Measurements from ENCODE around the gene GDI2.
A peak's percentile ranks its signal among the peaks of the same experiment; 100 is the strongest.
"Not testable (repeated sequence)": the region's sequence is repeated elsewhere in the genome, so short reads cannot be mapped to it uniquely, and the experiment has no call there.

GDI2 gene

GRCh38 chr10:5777758-5778157, 35.5 kb downstream of the GDI2 start:
- DNase-seq = not testable (repeated sequence)

GRCh38 chr10:5776881-5777197, 36.4 kb downstream of the GDI2 start:
- DNase-seq = no peak

DNA sequence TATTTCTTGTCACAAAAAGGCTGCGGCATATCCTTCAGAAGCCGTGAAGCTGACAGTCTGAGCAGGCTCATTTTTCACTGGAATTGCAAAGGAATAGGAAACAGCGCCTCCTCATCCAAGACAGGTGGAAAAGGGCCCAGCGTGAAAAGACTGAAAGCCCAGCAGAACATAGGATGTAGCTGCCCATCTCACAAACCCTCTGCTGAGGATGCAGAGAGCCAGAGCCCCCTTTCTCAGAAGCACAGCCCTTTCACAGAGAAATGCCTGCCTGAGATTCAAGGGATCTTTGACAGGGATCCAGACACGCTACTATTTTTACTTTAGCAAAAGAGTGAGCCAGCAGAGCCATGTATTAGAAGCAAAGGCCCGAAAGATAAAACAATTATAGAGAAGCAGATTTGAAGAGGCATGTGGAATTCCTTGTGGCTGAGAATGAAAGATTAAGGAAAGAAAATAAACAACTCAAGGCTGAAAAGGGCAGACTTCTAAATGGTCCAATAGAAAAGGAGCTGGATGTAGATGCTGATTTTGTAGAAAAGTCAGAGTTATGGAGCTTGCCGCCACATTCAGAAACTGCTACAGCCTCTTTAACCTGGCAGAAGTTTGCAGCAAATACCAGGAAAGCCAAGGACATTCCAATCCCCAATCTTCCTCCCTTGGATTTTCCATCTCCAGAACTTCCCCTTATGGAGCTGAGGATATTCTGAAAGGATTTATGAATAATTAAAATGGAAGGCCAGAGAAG, 36.9 kb downstream of the GDI2 start:
- DNase-seq = no peak

DNA sequence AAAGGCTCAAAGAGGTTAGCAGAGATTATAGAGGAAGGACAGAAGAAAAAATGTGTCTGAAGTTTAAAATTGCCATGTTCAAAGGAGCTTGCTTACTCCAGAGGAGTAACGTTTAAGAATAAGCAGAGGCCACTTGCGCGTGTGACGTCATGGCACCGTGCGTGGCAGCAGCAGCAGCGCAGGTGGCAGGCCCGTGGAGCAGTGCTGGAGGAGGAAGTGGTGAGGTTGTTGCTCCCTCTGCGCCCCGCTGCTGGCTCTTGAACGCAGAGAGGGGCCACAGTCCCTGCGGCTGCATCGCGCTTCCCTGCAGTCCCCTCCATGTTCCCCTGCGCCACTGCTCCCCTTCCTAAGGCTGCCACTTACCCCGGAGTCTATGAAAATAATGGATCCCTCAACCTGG, 37.5 kb downstream of the GDI2 start:
- peak; percentile 17 to 81 (median 54) for DNase-seq

GRCh38 chr10:5774987-5775620, 38.1 kb downstream of the GDI2 start:
- DNase-seq = no peak

GRCh38 chr10:5766189-5766588, 47.0 kb downstream of the GDI2 start:
- no peak for DNase-seq

DNA sequence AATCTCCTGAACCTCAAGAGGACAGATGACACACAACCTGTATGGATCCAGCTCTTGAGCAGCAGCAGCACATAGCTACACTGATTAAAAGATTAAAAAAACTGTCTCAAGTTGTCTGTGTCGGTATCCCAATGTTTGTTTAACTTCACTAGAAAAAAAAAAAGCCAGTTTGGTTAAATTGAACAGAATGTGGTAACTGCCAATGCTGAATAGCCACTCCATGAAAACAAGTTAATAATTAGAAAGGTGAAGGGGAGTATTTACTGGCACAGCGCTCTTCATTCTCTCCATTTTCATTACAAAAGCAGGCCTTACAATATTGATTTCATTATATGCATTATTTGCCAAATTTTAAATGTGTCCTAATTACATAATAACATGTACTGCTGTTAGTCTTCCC, 47.6 kb downstream of the GDI2 start:
- no peak for DNase-seq

DNA sequence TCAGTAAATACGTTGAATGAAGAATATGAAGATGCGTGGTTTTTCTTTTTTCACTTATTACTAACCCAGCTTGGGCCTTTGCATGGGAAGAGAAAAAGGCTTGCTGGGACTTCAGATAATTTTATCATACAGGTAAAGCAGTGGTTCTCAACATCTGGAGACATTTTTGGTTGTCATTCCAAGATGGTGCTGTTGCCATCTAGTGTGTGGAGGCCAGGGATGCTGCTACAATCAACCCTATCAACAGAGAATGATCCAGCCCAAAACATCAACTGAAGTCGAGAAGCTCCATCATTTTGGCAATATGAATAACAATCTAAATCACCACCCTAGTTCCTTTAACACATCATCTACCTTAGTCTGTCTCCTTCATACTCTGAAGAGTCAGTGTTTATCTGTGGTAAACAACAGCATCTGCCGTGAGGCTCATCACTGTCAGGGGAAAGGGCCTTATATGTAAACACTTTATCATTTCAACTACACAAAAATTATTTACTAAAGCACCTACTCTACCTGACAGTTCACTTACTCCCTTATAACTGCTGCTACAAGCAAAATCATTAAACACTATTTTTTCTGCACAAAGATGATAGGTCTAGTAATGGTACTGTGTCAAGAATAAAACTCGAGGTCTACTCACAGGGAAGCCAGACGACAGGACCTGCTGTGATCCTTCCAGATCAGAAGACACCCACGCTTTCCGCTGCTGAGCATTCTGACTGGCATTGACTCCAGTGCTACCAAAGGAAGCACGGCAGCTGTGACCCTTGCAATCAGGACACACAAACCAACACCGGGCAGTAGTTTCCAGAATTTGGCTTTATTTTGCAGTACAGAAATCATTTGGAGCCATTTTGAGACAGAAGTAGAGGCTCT, 48.6 kb downstream of the GDI2 start:
- no peak for DNase-seq

- DNase-seq = no peak
Observed at GRCh38 chr10:5762531-5762930, 50.7 kb downstream of the GDI2 start.

DNA sequence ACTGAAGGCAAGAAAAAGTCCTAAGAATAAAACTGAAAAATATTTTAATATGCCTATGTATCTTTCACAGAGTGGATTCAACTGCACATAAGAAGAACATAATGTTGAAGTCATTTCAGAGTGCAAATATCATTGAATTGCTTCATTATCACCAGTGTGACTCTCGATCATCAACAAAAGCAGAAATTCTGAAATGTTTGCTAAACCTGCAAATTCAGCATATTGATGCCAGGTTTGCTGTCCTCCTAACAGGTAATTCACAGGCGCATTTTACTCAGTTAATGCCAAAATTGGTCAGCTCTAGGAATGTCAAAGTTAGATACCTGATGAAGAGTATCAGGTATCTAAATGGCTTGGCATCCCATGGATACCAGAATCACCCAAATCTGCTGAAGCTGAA, 52.0 kb downstream of the GDI2 start:
- DNase-seq = no peak

DNA sequence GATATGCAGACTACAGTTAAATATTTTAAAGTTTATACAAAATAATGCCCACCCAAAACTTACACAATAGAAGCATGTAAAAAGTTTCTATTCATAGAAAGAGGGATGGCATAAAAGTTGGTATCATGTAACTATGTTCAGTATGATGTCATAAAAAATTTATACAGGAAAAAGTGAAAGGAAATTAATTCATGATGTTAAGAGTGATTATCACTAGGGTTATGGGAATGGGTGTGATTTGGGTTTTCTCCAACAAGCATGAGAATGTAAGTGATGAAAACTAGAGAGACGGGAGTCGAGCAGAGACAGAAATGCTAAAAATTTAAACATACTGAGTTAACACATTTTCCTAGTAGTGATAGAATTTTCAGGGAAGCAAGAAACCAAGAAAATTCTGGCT, 52.7 kb downstream of the GDI2 start:
- no peak for DNase-seq

DNA sequence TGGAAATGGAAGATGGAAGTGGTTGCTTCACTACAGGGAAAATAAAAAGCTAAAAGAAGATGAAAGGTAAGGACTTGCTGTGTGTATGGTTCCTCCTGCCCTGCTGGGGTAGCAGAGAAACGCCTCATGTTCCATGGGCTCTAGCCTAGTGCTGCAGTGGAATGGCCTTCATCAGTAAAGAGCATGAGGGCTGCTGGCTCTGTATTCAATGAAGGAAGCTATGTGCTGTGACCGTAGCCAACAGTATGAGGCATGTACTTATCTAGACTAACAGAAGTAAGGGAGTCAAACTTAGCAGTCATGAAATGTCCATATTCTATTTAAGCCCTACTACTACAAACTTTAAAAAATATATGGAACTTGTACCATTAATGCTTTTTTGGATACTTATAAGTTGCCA, 54.3 kb downstream of the GDI2 start:
- no peak for DNase-seq

DNA sequence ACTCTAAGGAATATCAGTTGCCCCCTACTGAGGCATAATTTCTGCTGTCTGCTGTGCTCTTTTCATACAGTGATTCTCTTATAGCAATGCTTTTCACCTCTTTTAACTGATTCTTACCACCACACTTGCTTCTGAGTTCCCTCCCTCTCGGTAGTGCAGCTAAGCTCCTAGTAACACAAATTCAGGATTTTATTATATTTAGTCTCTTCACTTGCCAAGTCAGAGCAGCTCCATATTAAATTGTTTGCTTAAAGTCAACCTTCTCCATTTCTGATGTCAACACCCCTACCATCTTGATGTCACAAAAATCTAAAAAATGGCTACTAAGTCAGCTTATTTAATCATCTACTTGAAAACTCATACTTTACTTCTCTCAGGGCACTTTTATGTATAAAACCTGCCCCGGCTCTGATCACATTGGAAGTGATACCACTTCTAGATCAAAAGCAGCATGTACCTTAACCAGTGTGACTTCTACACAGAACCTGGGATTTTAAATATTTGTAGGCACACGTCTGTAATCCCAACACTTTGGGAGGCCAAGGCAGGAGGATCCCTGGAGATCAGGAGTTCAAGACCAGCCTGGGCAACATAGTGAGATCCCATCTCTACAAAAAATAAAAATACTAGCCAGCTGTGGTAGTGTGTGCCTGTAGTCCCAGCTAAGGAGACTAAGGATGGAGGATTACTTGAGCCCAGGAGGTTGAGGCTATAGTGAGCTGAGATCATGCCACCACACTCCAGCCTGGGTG, 55.3 kb downstream of the GDI2 start:
- DNase-seq = no peak

GRCh38 chr10:5752301-5752871, 60.8 kb downstream of the GDI2 start:
- no peak for DNase-seq

DNA sequence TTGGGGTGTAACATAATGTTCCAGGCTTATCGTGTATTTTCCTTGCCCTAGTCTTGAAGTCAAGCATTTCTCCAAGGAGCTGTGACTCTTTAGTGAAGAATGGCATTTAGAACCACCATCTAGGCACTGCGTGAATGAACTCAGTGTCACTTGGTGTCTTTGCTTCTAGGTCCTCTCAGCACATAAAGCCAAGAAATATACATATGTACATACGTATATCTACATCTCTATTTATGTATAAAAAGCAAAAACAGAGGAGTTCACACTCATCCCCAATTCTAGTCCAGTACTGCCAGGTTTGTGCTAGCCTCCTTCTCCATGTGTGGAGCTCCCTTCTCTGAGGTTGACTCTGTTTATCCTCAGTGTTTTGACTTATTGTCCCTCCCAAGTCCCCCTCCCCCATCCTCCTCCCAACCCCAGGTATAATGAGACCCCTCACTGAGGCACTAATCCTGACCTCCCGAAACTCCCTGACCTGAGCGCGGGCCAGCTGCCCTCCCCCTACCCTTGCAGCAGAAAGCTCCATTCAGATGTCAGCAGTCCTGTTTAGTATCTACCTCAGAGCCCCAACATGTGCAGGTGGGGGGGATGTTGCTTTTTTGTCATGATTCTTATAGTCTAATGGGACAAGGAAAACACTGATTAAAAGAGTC, 61.5 kb downstream of the GDI2 start:
- no peak for DNase-seq

DNA sequence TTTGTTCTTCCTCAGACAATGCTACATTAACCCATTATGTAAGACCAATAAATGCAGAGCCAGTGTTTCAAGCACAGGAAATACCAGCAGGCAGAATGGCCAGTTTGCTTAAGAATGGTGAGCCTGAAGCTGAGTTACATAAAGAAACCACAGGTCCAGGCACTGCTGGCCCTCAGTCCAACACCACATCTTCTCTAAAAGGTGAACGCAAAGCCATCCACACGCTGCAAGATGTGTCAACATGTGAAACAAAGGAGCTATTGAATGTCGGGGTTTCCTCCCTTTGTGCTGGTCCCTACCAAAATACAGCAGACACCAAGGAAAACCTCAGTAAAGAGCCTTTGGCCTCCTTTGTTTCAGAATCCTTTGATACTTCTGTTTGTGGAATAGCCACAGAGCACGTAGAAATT, 64.8 kb downstream of the GDI2 start:
- no peak for DNase-seq

- no peak for DNase-seq
Observed at GRCh38 chr10:5746197-5746596, 67.0 kb downstream of the GDI2 start.

- DNase-seq = no peak
Observed at GRCh38 chr10:5744849-5745248, 68.4 kb downstream of the GDI2 start.

- no peak for DNase-seq
Observed at GRCh38 chr10:5743736-5744135, 69.5 kb downstream of the GDI2 start.

- no peak for DNase-seq
Observed at GRCh38 chr10:5742116-5742515, 71.1 kb downstream of the GDI2 start.

DNA sequence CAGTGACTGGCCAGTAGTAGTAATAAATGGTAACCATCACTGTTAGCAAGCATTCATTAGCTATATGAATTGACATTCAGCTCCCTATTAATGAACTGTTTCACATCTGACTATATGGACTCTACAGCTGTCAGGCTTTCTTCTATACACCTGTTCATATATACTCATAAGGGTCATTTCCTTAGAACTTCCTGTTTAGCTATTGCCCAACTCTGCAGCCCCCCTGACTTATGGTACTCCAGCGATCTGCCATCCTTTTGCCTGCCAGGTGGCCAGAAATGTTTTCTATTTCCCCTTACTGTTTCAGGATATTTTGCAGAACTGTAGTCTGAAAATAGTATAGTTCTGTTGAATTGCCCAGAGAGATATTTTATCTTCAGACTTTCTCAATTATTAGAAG, 72.0 kb downstream of the GDI2 start:
- no peak for DNase-seq

DNA sequence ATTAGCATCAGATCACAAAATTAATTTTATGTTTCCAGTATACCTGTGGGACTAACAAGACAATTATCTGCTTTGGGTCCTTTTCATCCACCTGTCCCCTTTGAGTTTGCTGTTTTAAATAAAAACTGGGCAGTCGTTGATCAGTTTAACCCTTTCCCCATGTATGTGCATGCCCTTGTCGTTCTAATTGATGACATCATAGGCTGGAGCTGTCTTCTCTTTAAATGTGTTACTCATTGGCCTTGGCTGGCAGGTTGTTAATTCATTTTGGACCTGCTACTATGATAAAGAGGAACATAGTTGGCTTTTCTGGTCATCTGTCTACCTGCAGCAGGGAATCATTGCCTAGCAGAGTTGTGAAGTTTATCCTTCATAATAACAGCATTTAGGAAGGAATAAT, 74.8 kb downstream of the GDI2 start:
- DNase-seq = no peak
